CD4-positive, alpha-beta T cell treated with Interleukin-10 for 1 hour (primary cell): ENCODE data around the gene TTLL10.
A peak's percentile ranks its signal among the peaks of the same experiment; 100 is the strongest.
"Not testable (repeated sequence)": the region's sequence is repeated elsewhere in the genome, so short reads cannot be mapped to it uniquely, and the experiment has no call there.

Experiments used
- DNase-seq: peaks from one replicate; pipeline ENCODE4 v3.0.0-alpha.2; 2020

Gene TTLL10

DNA sequence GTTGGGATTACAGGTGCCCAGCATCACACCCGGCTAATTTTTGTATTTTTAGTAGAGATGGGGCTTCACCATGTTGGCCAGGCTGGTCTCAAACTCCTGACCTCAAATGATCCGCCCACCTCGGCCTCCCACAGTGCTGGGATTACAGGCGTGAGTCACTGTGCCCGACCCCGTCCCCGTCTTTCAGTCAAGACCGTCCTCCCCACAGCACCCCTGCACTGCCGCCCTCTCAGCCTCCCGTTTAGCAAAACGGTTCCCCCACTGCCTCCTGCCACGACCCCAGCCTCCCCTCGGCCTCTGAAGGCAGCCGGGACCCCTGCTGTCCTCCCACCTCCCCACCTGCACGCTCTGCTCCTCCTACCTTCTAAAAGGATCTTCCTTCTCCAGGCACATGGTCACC is 31.3 kb upstream of the TTLL10 start:
- not testable (repeated sequence) for DNase-seq

- no peak for DNase-seq
Measured at GRCh38 chr1:1142844-1143243, 30.8 kb upstream of the TTLL10 start.

- DNase-seq = no peak
Measured at GRCh38 chr1:1143636-1144035, 30.0 kb upstream of the TTLL10 start.

DNA sequence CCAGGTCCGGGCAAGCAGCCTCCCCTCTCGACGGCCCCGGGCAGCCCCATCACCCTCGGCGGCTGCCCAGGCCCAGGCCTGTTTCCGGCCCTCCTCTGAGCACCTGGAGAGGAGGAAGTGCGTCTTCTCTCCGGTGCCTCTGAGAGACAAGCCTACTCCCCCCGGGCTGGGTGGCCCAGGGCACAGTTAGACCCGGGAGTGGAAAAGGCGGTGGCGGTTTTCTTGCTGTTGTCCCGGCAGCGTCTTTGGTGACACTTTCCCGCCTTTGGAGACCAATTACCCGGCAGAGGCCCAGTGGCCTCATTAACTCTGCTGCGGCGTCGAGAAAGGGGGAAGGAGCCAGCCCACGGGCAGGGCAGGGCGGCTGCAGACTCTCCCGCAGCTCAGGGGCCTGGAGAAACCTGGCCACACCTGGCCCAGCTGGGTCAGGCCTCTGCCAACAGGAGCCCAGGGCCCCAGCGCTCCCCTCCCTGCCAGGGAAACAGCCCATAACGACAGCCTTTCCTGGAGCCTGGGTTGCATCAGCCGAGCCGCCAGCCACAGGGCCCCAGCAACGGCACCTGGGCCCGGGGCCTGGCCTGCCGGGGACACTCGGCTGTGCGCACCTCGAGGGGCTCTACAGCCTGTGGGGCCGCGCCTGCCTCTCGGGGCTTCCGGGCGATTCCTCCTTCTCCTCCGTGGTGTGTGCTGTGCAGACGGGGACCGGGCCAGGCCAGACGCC is 29.4 kb upstream of the TTLL10 start:
- DNase-seq = peak; percentile 73

- no peak for DNase-seq
Measured at GRCh38 chr1:1144843-1145546, 28.7 kb upstream of the TTLL10 start.

DNA sequence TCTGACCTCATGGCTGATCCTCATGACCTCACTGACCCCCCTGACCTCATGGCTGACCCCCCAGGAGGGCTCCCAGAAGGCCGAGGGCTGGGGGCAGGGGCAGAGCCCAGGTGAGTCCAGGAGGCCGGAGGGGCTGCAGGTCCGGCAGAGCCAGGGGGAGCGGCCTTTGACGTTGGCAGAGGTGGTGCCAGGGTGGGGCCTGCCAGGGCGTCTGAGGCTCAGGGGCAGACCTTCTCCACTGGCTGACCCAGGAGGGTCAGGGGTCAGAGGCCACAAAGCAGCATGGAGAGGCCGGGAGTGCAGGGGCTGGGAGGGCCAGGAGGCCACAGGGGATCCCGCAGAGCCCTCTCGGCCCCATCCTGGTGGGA is 28.1 kb upstream of the TTLL10 start:
- DNase-seq = no peak

DNA sequence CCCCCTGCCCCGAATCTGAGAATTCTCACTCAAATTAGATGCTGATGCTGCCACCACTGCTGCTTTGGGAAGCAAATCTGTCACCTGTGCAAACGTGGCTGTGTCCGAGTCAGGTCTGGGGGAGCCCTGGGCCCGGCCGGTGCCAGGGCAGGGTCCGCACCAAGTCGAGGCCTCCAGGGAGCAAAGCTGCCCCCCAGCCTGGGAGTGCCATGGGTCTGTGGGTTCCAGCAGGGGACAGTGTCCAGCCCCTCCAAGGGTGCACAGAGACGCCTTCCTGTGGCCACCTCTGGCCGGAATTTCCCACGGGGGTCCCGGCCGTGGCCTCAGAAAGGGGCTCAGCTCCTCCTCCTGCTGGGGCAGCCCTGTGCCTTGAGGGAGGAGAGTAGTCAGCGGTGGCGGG is 27.7 kb upstream of the TTLL10 start:
- no peak for DNase-seq

- DNase-seq = no peak
Measured at GRCh38 chr1:1146596-1146995, 27.1 kb upstream of the TTLL10 start.

GRCh38 chr1:1148061-1148460 is 25.6 kb upstream of the TTLL10 start:
- DNase-seq = no peak

GRCh38 chr1:1148569-1148968 is 25.1 kb upstream of the TTLL10 start:
- no peak for DNase-seq

DNA sequence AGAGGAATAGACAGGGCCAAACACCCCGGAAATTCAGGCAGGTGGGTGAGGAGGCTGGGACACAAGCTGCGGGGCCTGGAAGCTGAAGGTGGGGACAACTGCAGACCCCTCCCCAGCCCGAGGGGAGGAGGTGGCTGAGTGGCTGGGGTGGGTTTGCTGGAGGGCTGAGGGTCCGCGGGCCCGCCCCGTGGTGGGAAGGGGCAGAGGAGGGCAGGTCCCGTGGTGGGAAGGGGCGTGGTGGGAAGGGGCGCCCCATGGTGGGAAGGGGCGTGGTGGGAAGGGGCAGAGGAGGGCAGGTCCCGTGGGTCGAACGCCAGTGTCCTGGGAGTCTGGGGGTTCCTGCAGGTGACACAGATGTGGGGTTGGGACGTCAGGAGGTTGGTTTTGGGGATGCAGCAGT is 24.3 kb upstream of the TTLL10 start:
- DNase-seq = no peak

DNA sequence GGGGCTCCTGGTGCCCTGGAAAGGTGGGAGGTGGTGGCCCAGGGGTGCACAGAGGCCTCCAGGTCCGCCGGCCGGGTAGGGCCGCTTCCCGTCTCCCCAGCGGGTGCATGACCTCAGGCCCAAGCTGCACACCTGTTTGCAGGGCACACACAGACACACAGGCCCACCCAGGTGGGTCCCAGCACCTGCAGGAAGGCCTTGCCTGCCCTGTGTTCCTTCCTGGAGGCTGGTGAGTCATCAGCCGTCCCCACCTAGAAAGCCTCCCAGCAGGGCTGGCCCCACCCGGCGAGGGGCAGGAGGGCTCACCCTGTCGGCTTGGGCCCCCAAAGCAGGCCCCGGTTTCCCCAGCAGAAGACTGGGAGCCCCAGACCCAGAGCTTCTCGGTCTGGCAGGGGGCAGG is 23.6 kb upstream of the TTLL10 start:
- no peak for DNase-seq

- no peak for DNase-seq
Measured at GRCh38 chr1:1151306-1151705, 22.4 kb upstream of the TTLL10 start.

DNA sequence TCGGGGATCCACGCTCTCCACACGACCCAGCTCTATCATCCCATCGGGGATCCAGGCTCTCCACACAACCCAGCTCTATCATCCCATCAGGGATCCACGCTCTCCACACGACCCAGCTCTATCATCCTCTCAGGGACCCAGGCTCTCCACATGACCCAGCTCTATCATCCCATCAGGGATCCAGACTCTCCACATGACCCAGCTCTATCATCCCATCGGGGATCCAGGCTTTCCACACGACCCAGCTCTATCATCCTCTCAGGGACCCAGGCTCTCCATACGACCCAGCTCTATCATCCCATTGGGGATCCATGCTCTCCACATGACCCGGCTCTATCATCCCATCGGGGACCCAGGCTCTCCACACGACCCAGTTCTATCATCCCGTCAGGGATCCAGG is 21.2 kb upstream of the TTLL10 start:
- not testable (repeated sequence) for DNase-seq

GRCh38 chr1:1153215-1153614 is 20.5 kb upstream of the TTLL10 start:
- not testable (repeated sequence) for DNase-seq

- no peak for DNase-seq
Measured at GRCh38 chr1:1153874-1154273, 19.8 kb upstream of the TTLL10 start.

DNA sequence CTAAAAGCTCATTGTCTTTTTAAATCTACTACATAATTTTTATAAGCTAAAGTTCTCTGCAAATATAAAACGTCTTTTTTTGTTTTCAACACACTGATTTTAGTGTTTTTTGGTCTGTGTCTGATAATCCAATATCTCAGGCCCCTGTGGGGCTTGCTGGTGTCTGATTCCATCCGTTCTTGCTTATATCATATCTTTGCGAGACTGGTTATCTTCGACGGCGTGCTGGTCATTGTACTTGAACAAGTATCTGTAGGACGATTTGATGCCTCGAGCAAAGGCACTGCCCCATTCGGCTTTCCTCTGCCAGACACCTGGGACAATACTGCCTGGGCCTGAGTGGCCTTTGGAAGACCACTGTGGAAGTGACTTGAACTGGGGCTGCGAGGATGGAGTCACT is 18.4 kb upstream of the TTLL10 start:
- no peak for DNase-seq

DNA sequence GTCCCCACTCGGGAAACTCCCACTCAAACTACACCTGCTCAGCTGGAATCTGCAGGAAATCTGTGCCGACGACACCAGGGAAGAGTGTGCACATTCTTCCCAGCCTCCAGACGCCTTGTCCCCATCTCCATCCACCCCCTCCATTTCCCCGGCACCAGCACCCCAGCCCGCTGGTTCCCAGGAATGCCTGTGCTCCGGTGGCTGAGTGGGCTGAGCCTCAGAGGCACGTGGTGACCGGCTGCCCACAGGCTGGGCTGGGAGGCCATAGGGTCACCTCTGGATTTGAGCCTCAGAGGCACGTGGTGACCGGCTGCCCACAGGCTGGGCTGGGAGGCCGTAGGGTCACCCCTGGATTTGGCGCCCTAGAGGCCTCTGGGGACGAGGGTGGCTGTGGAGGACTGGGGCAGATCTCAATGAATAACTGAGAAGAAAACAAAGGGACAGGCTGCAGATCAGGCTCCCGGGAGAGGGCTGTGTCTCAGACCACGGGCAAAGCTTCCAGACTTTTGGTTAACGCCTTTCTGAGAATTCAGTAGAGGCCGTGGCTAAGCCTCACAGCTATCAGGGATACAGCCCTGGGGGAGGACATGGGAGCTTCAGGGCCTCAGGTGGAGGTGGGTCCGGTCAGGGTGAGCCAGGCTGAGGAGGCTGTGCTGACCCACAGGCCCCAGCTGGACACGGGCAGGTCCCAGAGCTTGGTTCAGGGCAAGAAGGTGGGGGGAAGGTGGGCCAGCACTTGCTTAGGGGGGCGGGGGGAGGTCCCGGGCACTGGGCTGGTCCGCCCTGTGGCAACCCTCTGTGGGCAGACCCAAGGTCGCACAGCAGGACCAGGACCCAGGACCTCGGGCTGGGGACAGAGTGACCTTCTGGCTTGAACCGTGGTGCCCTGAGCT is 17.3 kb upstream of the TTLL10 start:
- no peak for DNase-seq

DNA sequence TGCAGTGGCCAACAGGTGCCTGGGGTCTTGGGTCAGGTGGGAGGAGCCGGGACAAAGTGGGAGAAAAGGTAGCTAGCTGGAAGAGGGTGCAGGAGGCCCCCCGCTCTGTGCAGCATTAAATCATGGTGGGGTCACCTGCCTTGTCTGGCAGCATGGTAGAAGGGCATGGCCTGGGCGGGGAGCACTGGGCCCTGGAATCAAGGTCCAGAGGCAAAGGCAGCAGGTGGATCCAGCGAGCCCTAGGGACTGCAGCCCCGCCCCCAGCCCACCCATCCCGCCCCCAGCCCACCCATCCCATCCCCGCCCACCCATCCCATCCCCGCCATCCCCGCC is 16.7 kb upstream of the TTLL10 start:
- DNase-seq = no peak

DNA sequence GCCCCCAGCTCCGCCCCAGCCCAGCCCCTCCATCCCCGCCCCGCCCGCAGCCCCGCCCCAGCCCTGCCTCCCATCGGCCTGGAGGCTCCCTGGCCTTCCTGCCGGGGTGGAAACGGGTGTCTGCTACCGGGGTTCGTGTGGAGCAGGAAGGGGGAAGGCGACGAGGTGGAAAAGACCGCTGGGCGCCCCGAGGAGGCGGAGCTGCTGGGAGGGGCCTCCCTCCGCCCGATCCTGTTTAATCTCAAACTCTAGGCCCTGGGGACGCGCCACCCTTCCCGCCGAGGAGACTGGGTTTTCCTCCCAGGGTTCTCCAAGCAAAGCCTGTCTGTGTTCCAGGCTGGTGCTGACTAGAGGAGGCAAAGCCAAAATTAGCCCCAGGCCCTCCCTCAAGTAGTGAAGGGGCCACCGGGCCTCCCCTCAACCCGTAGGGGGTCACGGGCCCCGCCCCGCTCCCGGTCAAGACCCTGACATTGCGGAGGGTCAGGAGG is 16.2 kb upstream of the TTLL10 start:
- peak; percentile 73 for DNase-seq

DNA sequence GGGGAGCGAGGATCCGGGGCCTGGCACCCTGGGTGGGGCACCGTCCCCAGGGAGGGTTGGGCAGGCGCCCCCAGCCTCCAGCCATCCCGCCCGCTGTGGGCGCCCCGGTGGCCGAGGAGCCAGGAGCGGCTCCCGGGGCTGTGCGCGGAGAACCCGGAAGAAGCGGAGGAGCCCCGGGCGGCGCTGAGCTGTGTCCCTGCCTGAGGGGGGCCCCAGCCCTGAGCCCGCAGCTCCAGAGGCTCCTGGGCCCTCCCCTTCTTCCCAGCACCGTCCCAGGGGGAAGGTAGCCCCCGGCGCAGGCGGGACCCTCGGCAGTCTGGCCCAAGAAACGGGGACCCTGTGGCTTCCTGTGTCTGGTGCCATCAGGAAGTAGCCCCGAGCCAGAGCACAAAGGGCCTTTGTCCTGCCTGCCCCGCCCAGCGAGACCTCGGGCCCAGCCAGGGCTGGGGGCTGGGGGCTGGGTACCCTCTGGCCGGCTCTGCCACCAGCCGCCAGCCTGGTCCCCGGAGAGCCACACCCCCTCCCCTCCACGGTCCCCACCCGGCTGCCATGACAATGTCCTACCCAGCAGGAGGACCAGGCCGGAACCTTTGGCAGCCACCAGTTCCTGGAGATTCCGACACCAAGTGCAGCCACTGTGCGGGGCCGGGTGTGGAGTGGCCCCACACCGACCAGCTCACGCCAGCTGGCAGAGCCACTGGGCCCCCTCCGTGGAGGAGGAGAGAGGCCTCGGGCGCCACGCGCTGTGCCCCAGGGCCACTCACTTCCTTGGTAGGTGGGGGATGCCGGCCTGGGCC is 15.6 kb upstream of the TTLL10 start:
- peak; percentile 26 for DNase-seq

DNA sequence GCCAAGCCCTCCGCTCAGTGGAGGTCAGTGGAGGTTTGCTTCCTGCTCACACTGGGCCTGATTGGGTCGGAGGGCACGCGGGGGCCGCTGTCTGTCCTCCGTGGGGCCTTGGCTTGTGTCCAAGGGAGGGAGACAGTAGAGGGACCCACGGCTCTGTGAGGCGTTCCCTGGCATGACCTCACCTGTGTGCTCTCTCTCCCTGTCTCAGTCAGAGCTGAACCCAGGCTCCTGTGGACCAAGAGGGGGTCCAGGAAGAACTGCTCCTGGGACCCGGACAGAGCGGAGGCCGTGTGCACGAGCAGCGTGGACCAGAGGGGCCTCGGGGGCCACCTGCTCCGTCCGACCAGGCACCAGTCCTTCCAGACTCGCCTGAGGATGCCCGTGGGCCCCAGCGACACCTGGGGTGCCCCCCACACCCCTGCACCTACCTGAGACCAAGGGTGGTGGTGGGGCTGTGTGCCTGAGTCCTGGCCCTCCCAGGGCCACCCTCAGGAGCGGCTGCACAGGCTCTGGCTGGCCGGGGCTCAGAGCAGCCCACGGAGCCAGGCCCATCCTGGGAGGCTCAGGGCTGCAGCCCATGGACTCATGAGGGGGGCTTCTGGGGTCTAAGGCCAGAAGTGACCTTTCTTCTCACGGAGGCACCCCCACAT is 13.3 kb upstream of the TTLL10 start:
- no peak for DNase-seq
